ENCODE measurements around the gene ITGB1BP1. TPM values are rescaled to one million over a fixed set of nuclear protein-coding genes. Genes with fewer than 3 reads are reported as not detected.

ITGB1BP1 gene
- total and polyA plus RNA-seq, 10 of the 15 experiments (the other 5 are each of a cell fraction or from before 2014, with no cell fraction given), result 50.2 to 273 (median 97.2) TPM

GRCh38 chr2:9410108-9410507 is 13.2 kb downstream of the ITGB1BP1 start (continued):
- TF ChIP-seq MLLT1 (IDR thresholded peaks at IDR 0.05) (no peak), POLR2AphosphoS5 (IDR thresholded peaks at IDR 0.05; ENCODE audit: low read length) (no peak), MEF2B (IDR thresholded peaks at IDR 0.05; ENCODE audit: partially characterized antibody, poor library complexity, severe bottlenecking) (no peak), JUND (IDR thresholded peaks at IDR 0.05; ENCODE audit: low read depth, low read length) (no peak), DPF2 (IDR thresholded peaks at IDR 0.05) (no peak), BRCA1 (IDR thresholded peaks at IDR 0.05; ENCODE audit: low read depth, low read length) (no peak)

- Histone ChIP-seq H3K27me3 (replicated peaks in 1 of 2; ENCODE audit: control insufficient read depth in 2 of 2, insufficient read depth in 2 of 2, low read length in 1 of 2) (no peaks in the 10 kb centered on the region), H3K4me3 (no peak overlapping the region), H3K4me2 (ENCODE audit: control insufficient read depth, insufficient read depth) (no peak overlapping the region), H3K79me2 (ENCODE audit: control insufficient read depth, insufficient read depth, low read length) (no peaks in the 10 kb centered on the region), H3K9me3 (replicated peaks; ENCODE audit: control insufficient read depth, insufficient read depth, low read length) (no peaks in the 10 kb centered on the region), H2AFZ (ENCODE audit: control insufficient read depth, low read depth, low read length) (no peak overlapping the region), H3K27ac (ENCODE audit: control insufficient read depth, insufficient read depth) (no peak overlapping the region), H3K9ac (ENCODE audit: control insufficient read depth, insufficient read depth, low read length) (no peak overlapping the region), H3K36me3 (ENCODE audit: control insufficient read depth in 2 of 2, insufficient read depth in 2 of 2, low read length in 1 of 2) (peaks cover 5 to 19% of the 10 kb centered on the region in 2 experiments), H4K20me1 (ENCODE audit: control insufficient read depth, insufficient read depth) (no peaks in the 10 kb centered on the region), H3K4me1 (ENCODE audit: control insufficient read depth, insufficient read depth, low read length) (no peaks in the 10 kb centered on the region)
- intact Hi-C loops (cut with micrococcal nuclease; ENCODE audit: unreplicated experiment), result no loop called here
- ChIA-PET SMC1A (ENCODE audit: uncharacterized antibody, unreplicated experiment) (no interaction called here), RAD21 (ENCODE audit: unreplicated experiment) (no interaction called here), CTCF (no interaction called here), POLR2A (no interaction called here)
- FAIRE-seq (no peak), DNase-seq (ENCODE audit: low read depth, low spot score) (no peak), ATAC-seq (no peak)
- no TSS peak for BruUV-seq (replicated peaks)
- WGBS (ENCODE audit: insufficient coverage, insufficient replicate concordance, low lambda C conversion rate, missing lambda C conversion rate), result 98% methylated on average over 9 of the region's 9 CpGs
- in situ Hi-C loops (cut with MboI), result no loop called here
- no peak for TF ChIP-seq TBL1XR1 (IDR thresholded peaks at IDR 0.05; ENCODE audit: low read depth, low read length)
- no peak for TF ChIP-seq NFYB (IDR thresholded peaks at IDR 0.05; ENCODE audit: insufficient read depth, low read depth, low read length)
- TF ChIP-seq MXI1 (IDR thresholded peaks at IDR 0.05; ENCODE audit: low read depth, low read length), result no peak
- no peak for TF ChIP-seq CHD1 (IDR thresholded peaks at IDR 0.05; ENCODE audit: low read depth, low read length)
- no peak for TF ChIP-seq FOXK2 (IDR thresholded peaks at IDR 0.05)
- no peak for TF ChIP-seq TCF3 (IDR thresholded peaks at IDR 0.05; ENCODE audit: borderline replicate concordance, insufficient read depth, low read depth, low read length)
- TF ChIP-seq, protein P1, sequence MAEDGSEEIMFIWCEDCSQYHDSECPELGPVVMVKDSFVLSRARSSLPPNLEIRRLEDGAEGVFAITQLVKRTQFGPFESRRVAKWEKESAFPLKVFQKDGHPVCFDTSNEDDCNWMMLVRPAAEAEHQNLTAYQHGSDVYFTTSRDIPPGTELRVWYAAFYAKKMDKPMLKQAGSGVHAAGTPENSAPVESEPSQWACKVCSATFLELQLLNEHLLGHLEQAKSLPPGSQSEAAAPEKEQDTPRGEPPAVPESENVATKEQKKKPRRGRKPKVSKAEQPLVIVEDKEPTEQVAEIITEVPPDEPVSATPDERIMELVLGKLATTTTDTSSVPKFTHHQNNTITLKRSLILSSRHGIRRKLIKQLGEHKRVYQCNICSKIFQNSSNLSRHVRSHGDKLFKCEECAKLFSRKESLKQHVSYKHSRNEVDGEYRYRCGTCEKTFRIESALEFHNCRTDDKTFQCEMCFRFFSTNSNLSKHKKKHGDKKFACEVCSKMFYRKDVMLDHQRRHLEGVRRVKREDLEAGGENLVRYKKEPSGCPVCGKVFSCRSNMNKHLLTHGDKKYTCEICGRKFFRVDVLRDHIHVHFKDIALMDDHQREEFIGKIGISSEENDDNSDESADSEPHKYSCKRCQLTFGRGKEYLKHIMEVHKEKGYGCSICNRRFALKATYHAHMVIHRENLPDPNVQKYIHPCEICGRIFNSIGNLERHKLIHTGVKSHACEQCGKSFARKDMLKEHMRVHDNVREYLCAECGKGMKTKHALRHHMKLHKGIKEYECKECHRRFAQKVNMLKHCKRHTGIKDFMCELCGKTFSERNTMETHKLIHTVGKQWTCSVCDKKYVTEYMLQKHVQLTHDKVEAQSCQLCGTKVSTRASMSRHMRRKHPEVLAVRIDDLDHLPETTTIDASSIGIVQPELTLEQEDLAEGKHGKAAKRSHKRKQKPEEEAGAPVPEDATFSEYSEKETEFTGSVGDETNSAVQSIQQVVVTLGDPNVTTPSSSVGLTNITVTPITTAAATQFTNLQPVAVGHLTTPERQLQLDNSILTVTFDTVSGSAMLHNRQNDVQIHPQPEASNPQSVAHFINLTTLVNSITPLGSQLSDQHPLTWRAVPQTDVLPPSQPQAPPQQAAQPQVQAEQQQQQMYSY (CRISPR knock-in tag; IDR thresholded peaks at IDR 0.05), result no peak
- no peak for TF ChIP-seq RBBP5 (conservative IDR thresholded peaks at IDR 0.05)
- TF ChIP-seq YY1 (IDR thresholded peaks at IDR 0.05; ENCODE audit: low read depth, low read length), result no peak
Observed at GRCh38 chr2:9408641-9409151, 14.6 kb downstream of the ITGB1BP1 start.

Data from GM12878 (cell line).